NAMALWA (cell line): Measurements from ENCODE around the gene WDFY1.

ENCODE experiments used
- DNase-seq: peaks from one replicate; pipeline ENCODE4 v3.0.0-alpha.2; 2015; ENCODE audit warnings: low spot score

Gene WDFY1

GRCh38 chr2:223930103-223930976 is 14.8 kb downstream of the WDFY1 start:
- DNase-seq: no peak

GRCh38 chr2:223929571-223930102 is 15.5 kb downstream of the WDFY1 start:
- DNase-seq: no peak

DNA sequence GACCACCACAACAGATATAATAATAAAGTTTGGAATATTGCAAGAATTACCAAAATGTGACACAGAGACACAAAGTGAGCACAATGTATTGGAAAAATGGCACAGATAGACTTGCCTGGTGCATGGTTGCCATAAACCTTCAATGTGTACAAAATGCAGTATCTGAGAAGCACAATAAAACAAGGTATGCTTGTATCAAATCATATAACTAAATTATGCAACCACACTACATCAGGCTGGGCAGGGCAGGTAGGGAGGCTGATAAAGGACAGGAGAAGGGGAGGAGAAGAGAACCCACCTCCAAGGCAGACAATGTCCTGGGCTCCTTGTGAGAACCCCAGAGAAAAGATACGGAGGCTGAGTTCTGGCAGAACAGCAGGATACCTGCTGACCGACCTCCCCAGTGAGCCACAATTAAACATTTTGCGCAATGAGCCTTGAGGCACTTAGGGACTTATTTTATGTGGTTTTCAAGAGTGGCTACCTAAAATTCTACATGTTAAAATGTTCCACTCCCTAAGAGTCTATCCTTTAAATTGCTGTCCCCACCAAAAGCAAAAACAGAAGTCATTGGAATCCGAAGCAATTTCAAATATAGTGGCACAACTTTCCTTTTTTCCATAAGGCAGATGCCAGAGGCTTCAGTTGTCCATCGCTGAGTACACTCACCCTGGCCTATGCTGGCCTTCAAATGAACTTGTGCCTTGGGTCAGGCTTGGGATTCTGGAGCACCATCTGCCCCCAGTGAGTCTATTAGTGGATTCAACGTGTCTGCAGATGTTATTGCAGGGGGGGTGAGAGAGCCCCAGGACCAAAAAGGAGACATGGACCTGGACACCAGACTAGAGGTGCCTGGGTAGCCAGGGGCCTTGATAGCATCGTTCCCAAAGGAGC is 16.8 kb downstream of the WDFY1 start:
- no peak for DNase-seq

GRCh38 chr2:223925106-223925505 is 20.0 kb downstream of the WDFY1 start:
- no peak for DNase-seq

- no peak for DNase-seq
Observed at GRCh38 chr2:223923976-223924375, 21.2 kb downstream of the WDFY1 start.

- DNase-seq: no peak
Observed at GRCh38 chr2:223922308-223922707, 22.8 kb downstream of the WDFY1 start.

DNA sequence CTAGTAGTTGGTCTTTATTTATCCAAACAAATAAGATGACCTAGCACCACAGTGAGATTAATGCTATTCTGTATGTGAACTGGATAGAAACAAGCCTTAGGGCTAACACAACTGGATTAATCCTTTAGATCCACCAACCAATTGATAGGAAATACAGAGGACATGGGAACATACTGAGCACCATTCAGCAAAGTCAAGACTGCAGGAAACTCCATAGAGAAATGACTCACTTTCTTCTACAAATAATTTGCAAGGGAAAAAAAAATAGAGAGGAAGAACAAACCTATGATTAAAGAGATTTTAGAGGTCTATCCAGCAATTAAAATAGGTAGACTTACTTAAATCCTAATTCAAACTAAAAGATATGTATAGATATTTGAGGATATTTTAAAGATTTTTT is 23.9 kb downstream of the WDFY1 start:
- no peak for DNase-seq

DNA sequence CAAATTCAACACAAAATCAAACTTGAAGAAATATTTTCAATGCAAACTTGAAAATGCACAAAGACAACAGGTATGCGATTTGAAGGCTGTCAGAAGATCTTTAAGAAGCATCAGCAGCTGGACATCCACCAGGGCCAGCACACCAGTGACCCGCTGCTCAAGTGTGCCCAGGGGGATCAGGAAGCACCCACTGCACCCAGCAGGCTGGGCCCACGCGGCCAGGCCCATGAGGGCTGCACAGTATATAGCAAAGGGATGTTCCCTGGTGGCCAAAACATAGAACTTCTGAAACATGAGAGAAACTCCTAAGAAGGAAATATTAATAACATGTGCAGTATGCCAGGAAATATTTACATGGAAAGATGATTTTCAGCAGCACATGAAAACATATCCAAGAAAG is 25.0 kb downstream of the WDFY1 start:
- no peak for DNase-seq

DNA sequence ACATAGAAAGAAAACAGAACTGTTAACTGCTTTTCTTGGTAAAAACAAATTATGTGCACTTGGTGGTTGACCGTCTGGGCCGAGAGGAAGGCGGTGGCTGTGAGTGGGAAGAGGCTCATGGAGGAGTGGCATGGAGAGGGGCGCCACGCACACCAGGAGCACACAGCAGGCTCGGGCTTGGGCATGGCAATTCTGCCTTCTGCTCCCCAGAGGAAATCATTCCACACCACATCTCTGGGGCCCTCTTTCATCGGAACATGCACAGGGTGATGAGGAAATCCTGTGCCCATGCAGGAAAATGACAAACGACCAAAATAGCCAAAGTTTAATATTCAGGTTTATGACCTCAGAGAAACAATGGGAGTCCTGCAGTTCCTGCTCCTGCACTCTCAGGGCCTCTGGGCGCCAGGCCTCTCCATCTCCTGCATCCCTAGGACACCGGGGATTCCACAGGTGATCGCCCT is 26.4 kb downstream of the WDFY1 start:
- no peak for DNase-seq

- DNase-seq: no peak
Observed at GRCh38 chr2:223916181-223916920, 28.8 kb downstream of the WDFY1 start.

GRCh38 chr2:223915071-223915470 is 30.1 kb downstream of the WDFY1 start:
- DNase-seq: no peak

GRCh38 chr2:223914324-223914723 is 30.8 kb downstream of the WDFY1 start:
- DNase-seq: no peak

- no peak for DNase-seq
Observed at GRCh38 chr2:223909001-223909741, 36.0 kb downstream of the WDFY1 start.

- no peak for DNase-seq
Observed at GRCh38 chr2:223908304-223908998, 36.7 kb downstream of the WDFY1 start.

DNA sequence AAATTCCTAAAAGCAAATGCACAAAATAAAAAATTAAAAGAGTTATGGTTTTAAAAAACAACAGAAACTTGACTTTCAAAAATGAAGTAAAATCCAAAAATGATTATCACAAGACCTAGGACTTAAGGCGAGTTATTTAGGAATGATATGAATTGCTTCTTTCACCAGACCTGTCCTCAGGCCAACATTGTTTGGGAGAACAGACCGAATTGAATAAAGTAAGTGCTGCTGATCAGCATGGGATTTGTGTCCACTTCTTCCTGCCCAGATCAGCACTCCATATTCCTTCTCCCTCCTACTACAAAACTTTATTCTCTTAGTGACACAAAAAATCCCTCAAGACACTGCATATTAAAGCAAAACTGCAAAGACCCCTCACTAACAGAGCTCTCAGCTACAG is 39.1 kb downstream of the WDFY1 start:
- DNase-seq: no peak

DNA sequence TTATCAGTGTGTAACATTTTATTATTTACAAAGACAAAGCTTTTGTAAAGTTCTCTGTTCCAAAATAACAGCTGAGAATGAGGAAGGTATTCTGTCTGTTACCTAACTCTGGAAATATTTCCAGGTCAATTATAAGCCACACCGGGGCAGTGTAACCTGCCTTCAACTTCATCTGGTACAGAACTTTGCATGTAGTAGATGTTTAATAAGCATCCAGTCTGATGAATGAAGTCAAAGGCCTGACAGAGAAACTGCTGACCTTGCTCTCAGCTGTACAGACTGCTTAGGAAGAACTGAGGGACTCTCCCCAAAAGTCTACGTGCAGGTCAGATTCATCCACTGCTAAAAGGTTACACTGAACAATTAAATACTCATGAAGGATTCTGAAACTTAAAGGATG is 43.3 kb downstream of the WDFY1 start:
- no peak for DNase-seq

DNA sequence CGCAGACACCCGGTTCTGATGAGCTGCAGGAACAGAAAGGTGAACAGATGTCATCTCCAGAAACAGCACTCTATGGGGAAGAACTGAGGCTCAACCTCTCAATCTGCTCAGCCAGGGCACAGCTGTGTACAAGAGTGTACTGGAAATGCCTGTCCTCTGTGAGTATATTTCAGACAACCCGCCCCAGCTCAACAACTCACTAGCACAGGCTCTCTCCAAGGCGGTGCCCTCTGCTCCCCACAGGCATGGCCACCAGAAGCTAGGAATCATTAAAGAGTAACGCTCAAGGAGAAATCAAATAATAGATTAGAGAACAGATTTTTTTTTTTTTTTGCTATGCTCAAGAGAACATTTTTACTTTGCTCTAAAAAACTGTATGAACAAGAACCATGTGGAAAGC is 43.8 kb downstream of the WDFY1 start:
- no peak for DNase-seq

DNA sequence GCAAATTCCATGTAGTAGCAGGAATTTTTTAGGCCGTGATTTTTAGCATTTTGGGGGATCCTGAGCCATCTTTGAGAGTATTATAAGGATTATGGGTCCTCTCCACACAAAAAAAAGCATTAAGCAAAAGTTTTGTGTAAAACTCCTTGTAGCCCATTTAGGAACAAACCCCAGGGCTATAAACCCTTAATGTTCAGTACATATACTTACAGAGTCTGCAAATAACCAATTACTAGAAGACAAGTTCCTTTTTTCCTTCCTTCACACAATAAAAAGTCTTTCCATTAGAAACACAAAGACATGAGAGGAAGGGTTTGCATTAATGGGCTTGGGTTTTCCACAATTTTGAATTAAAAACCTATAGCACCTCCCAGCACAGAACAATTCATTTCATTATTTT is 44.6 kb downstream of the WDFY1 start:
- no peak for DNase-seq

DNA sequence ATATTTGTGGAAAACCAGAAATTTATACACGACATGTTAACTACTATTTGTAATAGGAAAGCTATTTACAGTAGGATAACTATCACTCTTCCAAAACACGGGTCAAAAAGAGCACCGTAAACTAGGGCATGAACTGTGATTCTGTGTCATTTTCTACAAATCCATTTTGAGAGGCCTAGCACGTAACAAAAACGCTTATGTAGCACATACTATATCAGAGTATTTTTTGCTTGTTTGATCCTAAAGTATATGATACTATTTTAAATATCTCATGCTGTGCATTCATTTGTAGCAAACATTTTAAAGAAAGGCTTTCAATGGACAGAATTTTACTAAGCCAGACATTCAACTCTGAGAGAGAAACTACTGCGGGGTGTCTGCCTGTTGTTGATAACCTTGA is 45.1 kb downstream of the WDFY1 start:
- no peak for DNase-seq

DNA sequence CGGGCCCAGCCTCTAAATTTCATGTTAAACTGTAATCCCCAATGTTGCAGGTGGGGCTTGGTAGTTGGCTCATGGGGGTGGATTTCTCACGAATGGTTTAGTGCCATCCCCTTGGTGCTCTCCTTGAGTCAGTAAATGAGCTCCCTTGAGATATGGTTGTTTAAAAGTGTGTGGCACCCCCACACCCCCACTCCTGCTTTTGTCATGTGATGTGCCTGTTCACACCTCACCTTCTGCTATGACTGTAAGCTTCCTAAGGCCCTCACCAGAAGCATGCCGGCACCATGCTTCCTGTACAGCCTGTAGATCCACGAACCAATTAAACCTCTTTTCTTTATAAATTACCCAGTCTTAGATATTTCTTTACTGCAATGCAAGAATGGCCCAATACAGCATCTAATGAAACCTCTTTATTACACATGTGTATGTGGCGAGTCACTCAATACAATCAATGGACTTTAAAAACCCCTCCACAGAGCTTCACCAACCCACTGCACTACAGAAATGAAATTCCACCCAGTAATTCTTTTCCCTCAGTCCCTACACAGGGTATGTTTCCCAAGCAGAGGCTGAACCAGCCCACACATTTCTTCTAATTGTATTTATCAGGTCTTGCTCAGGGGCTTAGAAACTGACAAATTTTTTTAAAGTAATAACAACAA is 47.3 kb downstream of the WDFY1 start:
- no peak for DNase-seq
